ENCODE results near the gene ATP1B4.

The ATP1B4 gene

GRCh38 chrX:120361764-120362305, at the start of gene ATP1B4:
ATP1B4 (plus strand) TSS chrX:120362089; CDS start chrX:120362169, 80 bp downstream.
- Histone ChIP-seq H3K27me3 (ENCODE audit: low read depth, low read length) (no peaks in the 10 kb centered on the region), H3K36me3 (ENCODE audit: control insufficient read depth in 1 of 2, insufficient read depth in 2 of 2, low read length in 2 of 2) (no peaks in the 10 kb centered on the region), H3K27ac (ENCODE audit: low read length) (no peak within 1 kb of the TSS), H3K9me3 (ENCODE audit: control insufficient read depth in 1 of 2, low read length in 2 of 2) (no peaks in the 10 kb centered on the region), H3K4me3 (ENCODE audit: low read depth in 1 of 2, low read length in 2 of 2) (no peak within 1 kb of the TSS), H3K4me1 (ENCODE audit: control insufficient read depth in 1 of 2, insufficient read depth in 2 of 2, low read length in 2 of 2) (no peaks in the 10 kb centered on the region)

DNA sequence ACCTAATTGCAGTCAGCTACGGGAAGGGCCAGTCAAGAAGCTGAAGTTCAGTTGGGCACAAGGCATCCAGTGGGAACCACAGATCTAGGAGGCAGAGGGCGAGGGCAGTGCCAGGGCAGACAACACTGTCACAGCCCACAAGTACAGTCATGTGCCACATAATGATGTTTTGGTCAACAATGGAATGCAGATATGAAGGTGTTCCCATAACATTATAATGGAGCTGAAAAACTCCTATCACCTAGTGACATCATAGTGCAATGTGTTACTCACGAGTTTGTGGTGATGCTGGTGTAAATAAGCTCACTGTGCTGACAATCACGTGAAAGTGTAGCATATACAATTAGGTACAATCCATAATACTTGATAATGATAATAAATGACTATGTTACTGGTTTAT, 46.1 kb upstream of the ATP1B4 start:
- Histone ChIP-seq H3K27ac (ENCODE audit: low read length) (no peak overlapping the region), H3K27me3 (ENCODE audit: low read depth, low read length) (no peaks in the 10 kb centered on the region), H3K36me3 (ENCODE audit: control insufficient read depth in 1 of 2, insufficient read depth in 2 of 2, low read length in 2 of 2) (no peaks in the 10 kb centered on the region), H3K4me3 (ENCODE audit: low read depth in 1 of 2, low read length in 2 of 2) (no peak overlapping the region), H3K9me3 (ENCODE audit: control insufficient read depth in 1 of 2, low read length in 2 of 2) (no peaks in the 10 kb centered on the region), H3K4me1 (ENCODE audit: control insufficient read depth in 1 of 2, insufficient read depth in 2 of 2, low read length in 2 of 2) (no peaks in the 10 kb centered on the region)

DNA sequence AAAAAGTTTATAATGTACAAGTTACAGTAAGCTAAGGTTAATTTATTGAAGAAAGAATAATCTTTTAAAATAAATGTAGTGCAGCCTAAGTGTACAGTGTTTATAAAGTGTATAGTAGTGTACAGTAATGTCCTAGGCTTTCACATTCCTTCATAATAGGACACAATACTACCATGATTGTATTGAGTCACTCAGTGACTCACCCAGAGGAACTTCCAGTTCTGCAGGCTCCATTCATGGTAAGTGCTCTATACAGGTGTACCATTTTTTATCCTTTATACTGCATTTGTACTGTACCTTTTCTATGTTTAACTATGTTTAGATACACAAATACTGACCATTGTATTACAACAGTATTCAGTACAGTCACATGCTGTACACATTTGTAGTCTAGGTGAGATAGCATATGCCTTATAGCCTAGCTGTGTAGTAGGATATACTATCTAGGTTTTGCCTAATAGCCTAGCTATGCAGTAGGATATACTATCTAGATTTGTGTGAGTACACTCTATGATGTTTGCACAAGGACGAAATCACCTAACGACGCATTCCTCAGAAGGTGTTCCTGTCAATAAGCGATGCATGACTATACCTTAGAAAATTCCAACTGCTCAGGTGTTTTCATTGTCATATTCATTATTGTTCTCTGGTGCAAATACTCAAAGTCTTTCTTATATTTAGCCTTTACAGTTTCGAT, 45.2 kb upstream of the ATP1B4 start:
- Histone ChIP-seq H3K27ac (ENCODE audit: low read length) (no peak overlapping the region), H3K4me3 (ENCODE audit: low read depth in 1 of 2, low read length in 2 of 2) (no peak overlapping the region), H3K9me3 (ENCODE audit: control insufficient read depth in 1 of 2, low read length in 2 of 2) (no peaks in the 10 kb centered on the region), H3K36me3 (ENCODE audit: control insufficient read depth in 1 of 2, insufficient read depth in 2 of 2, low read length in 2 of 2) (no peaks in the 10 kb centered on the region), H3K4me1 (ENCODE audit: control insufficient read depth in 1 of 2, insufficient read depth in 2 of 2, low read length in 2 of 2) (no peaks in the 10 kb centered on the region), H3K27me3 (ENCODE audit: low read depth, low read length) (no peaks in the 10 kb centered on the region)

GRCh38 chrX:120318411-120318810, 43.5 kb upstream of the ATP1B4 start:
- Histone ChIP-seq H3K9me3 (ENCODE audit: control insufficient read depth in 1 of 2, low read length in 2 of 2) (no peaks in the 10 kb centered on the region), H3K27ac (ENCODE audit: low read length) (no peak overlapping the region), H3K36me3 (ENCODE audit: control insufficient read depth in 1 of 2, insufficient read depth in 2 of 2, low read length in 2 of 2) (no peaks in the 10 kb centered on the region), H3K4me1 (ENCODE audit: control insufficient read depth in 1 of 2, insufficient read depth in 2 of 2, low read length in 2 of 2) (no peaks in the 10 kb centered on the region), H3K27me3 (ENCODE audit: low read depth, low read length) (no peaks in the 10 kb centered on the region), H3K4me3 (ENCODE audit: low read depth in 1 of 2, low read length in 2 of 2) (no peak overlapping the region)

GRCh38 chrX:120321520-120322281, 40.2 kb upstream of the ATP1B4 start:
- H3K36me3 ChIP-seq (ENCODE audit: control insufficient read depth in 1 of 2, insufficient read depth in 2 of 2, low read length in 2 of 2): no peaks in the 10 kb centered on the region
- no peaks in the 10 kb centered on the region for H3K4me1 ChIP-seq (ENCODE audit: control insufficient read depth in 1 of 2, insufficient read depth in 2 of 2, low read length in 2 of 2)
- no peak overlapping the region for H3K27ac ChIP-seq (ENCODE audit: low read length)
- H3K9me3 ChIP-seq (ENCODE audit: control insufficient read depth in 1 of 2, low read length in 2 of 2): no peaks in the 10 kb centered on the region
- H3K4me3 ChIP-seq (ENCODE audit: low read depth in 1 of 2, low read length in 2 of 2): no peak overlapping the region
- H3K27me3 ChIP-seq (ENCODE audit: low read depth, low read length): no peaks in the 10 kb centered on the region

DNA sequence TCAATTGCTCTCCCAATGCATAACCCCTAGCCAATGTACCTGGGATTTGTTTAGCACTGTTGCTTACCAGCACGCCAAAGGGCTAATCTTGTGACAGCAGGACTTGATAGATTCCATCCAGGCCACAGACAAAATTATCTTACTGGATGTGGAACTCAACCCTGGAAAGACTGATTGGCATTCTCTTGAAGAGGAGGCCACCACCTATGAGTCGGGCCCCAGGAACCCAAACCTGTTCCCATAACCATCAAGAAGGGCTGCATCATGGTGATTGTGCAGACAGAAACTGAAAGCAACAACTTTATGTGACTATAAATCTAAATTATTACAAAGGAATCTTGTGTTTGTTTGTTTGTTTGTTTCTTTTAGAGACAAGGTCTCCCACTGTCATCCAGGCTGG, 30.8 kb upstream of the ATP1B4 start:
- no peak overlapping the region for H3K27ac ChIP-seq (ENCODE audit: low read length)
- no peaks in the 10 kb centered on the region for H3K9me3 ChIP-seq (ENCODE audit: control insufficient read depth in 1 of 2, low read length in 2 of 2)

GRCh38 chrX:120332394-120332793, 29.5 kb upstream of the ATP1B4 start:
- no peaks in the 10 kb centered on the region for H3K4me1 ChIP-seq (ENCODE audit: control insufficient read depth in 1 of 2, insufficient read depth in 2 of 2, low read length in 2 of 2)
- H3K36me3 ChIP-seq (ENCODE audit: control insufficient read depth in 1 of 2, insufficient read depth in 2 of 2, low read length in 2 of 2): no peaks in the 10 kb centered on the region
- H3K4me3 ChIP-seq (ENCODE audit: low read depth in 1 of 2, low read length in 2 of 2): no peak overlapping the region
- H3K27ac ChIP-seq (ENCODE audit: low read length): no peak overlapping the region
- H3K9me3 ChIP-seq (ENCODE audit: control insufficient read depth in 1 of 2, low read length in 2 of 2): peaks cover 7 to 8% of the 10 kb centered on the region in 2 donors
- no peaks in the 10 kb centered on the region for H3K27me3 ChIP-seq (ENCODE audit: low read depth, low read length)

More for the DNA sequence above, 30.8 kb upstream of the ATP1B4 start:
- no peaks in the 10 kb centered on the region for H3K27me3 ChIP-seq (ENCODE audit: low read depth, low read length)
- H3K4me1 ChIP-seq (ENCODE audit: control insufficient read depth in 1 of 2, insufficient read depth in 2 of 2, low read length in 2 of 2): no peaks in the 10 kb centered on the region
- no peak overlapping the region for H3K4me3 ChIP-seq (ENCODE audit: low read depth in 1 of 2, low read length in 2 of 2)
- no peaks in the 10 kb centered on the region for H3K36me3 ChIP-seq (ENCODE audit: control insufficient read depth in 1 of 2, insufficient read depth in 2 of 2, low read length in 2 of 2)

DNA sequence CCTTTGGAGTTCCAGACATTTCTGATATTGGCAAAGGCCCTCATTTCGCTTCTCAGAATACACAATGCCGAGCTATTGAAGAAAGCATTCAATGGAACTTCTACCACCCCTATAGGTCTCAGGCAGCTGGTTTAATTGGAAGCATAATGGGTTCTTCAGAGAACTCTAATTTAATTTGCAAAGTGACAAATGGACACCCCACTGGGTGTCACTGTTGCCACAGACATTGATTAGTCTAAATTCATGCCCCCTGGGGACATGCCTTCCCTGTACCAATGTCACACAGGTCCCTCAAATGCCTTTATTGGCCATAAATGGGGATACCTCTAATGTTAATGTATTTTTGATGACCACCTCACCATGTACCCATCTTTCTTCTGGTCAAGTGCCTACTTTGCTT, 27.7 kb upstream of the ATP1B4 start:
- Histone ChIP-seq H3K27me3 (ENCODE audit: low read depth, low read length) (no peaks in the 10 kb centered on the region), H3K36me3 (ENCODE audit: control insufficient read depth in 1 of 2, insufficient read depth in 2 of 2, low read length in 2 of 2) (no peaks in the 10 kb centered on the region), H3K27ac (ENCODE audit: low read length) (no peak overlapping the region), H3K9me3 (ENCODE audit: control insufficient read depth in 1 of 2, low read length in 2 of 2) (peaks cover 7 to 8% of the 10 kb centered on the region in 2 donors), H3K4me1 (ENCODE audit: control insufficient read depth in 1 of 2, insufficient read depth in 2 of 2, low read length in 2 of 2) (no peaks in the 10 kb centered on the region), H3K4me3 (ENCODE audit: low read depth in 1 of 2, low read length in 2 of 2) (no peak overlapping the region)

- Histone ChIP-seq H3K4me3 (ENCODE audit: low read depth in 1 of 2, low read length in 2 of 2) (no peak overlapping the region), H3K27ac (ENCODE audit: low read length) (no peak overlapping the region), H3K4me1 (ENCODE audit: control insufficient read depth in 1 of 2, insufficient read depth in 2 of 2, low read length in 2 of 2) (no peaks in the 10 kb centered on the region), H3K9me3 (ENCODE audit: control insufficient read depth in 1 of 2, low read length in 2 of 2) (peaks cover 7 to 10% of the 10 kb centered on the region in 2 donors), H3K27me3 (ENCODE audit: low read depth, low read length) (no peaks in the 10 kb centered on the region), H3K36me3 (ENCODE audit: control insufficient read depth in 1 of 2, insufficient read depth in 2 of 2, low read length in 2 of 2) (no peaks in the 10 kb centered on the region)
Measured at GRCh38 chrX:120334603-120335002, 27.3 kb upstream of the ATP1B4 start.

GRCh38 chrX:120335289-120335688, 26.6 kb upstream of the ATP1B4 start:
- H3K9me3 ChIP-seq (ENCODE audit: control insufficient read depth in 1 of 2, low read length in 2 of 2): peaks cover 7 to 10% of the 10 kb centered on the region in 2 donors
- H3K4me3 ChIP-seq (ENCODE audit: low read depth in 1 of 2, low read length in 2 of 2): no peak overlapping the region
- H3K27me3 ChIP-seq (ENCODE audit: low read depth, low read length): no peaks in the 10 kb centered on the region
- H3K36me3 ChIP-seq (ENCODE audit: control insufficient read depth in 1 of 2, insufficient read depth in 2 of 2, low read length in 2 of 2): no peaks in the 10 kb centered on the region
- no peaks in the 10 kb centered on the region for H3K4me1 ChIP-seq (ENCODE audit: control insufficient read depth in 1 of 2, insufficient read depth in 2 of 2, low read length in 2 of 2)
- H3K27ac ChIP-seq (ENCODE audit: low read length): no peak overlapping the region

- peaks cover 7 to 10% of the 10 kb centered on the region in 2 donors for H3K9me3 ChIP-seq (ENCODE audit: control insufficient read depth in 1 of 2, low read length in 2 of 2)
- no peak overlapping the region for H3K4me3 ChIP-seq (ENCODE audit: low read depth in 1 of 2, low read length in 2 of 2)
- H3K36me3 ChIP-seq (ENCODE audit: control insufficient read depth in 1 of 2, insufficient read depth in 2 of 2, low read length in 2 of 2): no peaks in the 10 kb centered on the region
- H3K27me3 ChIP-seq (ENCODE audit: low read depth, low read length): no peaks in the 10 kb centered on the region
- no peaks in the 10 kb centered on the region for H3K4me1 ChIP-seq (ENCODE audit: control insufficient read depth in 1 of 2, insufficient read depth in 2 of 2, low read length in 2 of 2)
- H3K27ac ChIP-seq (ENCODE audit: low read length): no peak overlapping the region
Measured at GRCh38 chrX:120336899-120337298, 25.0 kb upstream of the ATP1B4 start.
